KMS-11 (cell line): Measurements from ENCODE around the gene TSPAN15.

Source experiments
- H2AFZ ChIP-seq: fragments of 200-600 bp; sonication (generic); 2 replicates; pipeline ENCODE4 v1.6.1; 2016; ENCODE audit warnings: antibody characterized with exemption, mixed run types, low read depth
- H3K27ac ChIP-seq: fragments of 200-600 bp; sonication (generic); 2 replicates; pipeline ENCODE4 v1.6.1; 2016; ENCODE audit warnings: mild to moderate bottlenecking, mixed run types
- H3K27me3 ChIP-seq: fragments of 200-600 bp; sonication (generic); 2 replicates; pipeline ENCODE4 v1.6.1; 2017; ENCODE audit warnings: mild to moderate bottlenecking, low read depth, mixed run types, moderate library complexity; ENCODE audit not compliant: insufficient read depth
- H3K36me3 ChIP-seq: fragments of 200-600 bp; sonication (generic); 2 replicates; pipeline ENCODE4 v1.6.1; 2017; ENCODE audit warnings: mild to moderate bottlenecking, mixed run types; ENCODE audit not compliant: insufficient read depth
- H3K4me1 ChIP-seq: fragments of 200-600 bp; sonication (generic); 2 replicates; pipeline ENCODE4 v1.6.1; 2016; ENCODE audit warnings: mild to moderate bottlenecking, low read depth, mixed run types; ENCODE audit not compliant: poor library complexity, severe bottlenecking
- H3K4me2 ChIP-seq: fragments of 200-600 bp; sonication (generic); 2 replicates; pipeline ENCODE4 v1.7.0; 2016; ENCODE audit warnings: mild to moderate bottlenecking, mixed run types
- H3K4me3 ChIP-seq: fragments of 200-600 bp; sonication (generic); IDR thresholded peaks from 2 replicates; pipeline ENCODE4 v1.6.1; 2017; ENCODE audit warnings: low read depth, low read length, mixed read lengths; ENCODE audit not compliant: insufficient read depth
- H3K79me2 ChIP-seq: fragments of 200-600 bp; sonication (generic); 2 replicates; pipeline ENCODE4 v1.6.1; 2016; ENCODE audit warnings: low read depth, mixed run types; ENCODE audit not compliant: insufficient read depth
- H3K9ac ChIP-seq: fragments of 200-600 bp; sonication (generic); 2 replicates; pipeline ENCODE4 v1.6.1; 2016; ENCODE audit warnings: mild to moderate bottlenecking, mixed run types
- H4K20me1 ChIP-seq: fragments of 200-600 bp; sonication (generic); 2 replicates; pipeline ENCODE4 v1.6.1; 2016; ENCODE audit warnings: mild to moderate bottlenecking, mixed run types; ENCODE audit not compliant: insufficient read depth
- TF ChIP-seq, protein P1 (sequence below): fragments of 200-600 bp; sonication (generic); conservative IDR thresholded peaks from 2 replicates; pipeline ENCODE4 v1.6.1; 2017; ENCODE audit warnings: low read depth, mild to moderate bottlenecking, antibody characterized with exemption, low read length, moderate library complexity, mixed read lengths

The TSPAN15 gene

DNA sequence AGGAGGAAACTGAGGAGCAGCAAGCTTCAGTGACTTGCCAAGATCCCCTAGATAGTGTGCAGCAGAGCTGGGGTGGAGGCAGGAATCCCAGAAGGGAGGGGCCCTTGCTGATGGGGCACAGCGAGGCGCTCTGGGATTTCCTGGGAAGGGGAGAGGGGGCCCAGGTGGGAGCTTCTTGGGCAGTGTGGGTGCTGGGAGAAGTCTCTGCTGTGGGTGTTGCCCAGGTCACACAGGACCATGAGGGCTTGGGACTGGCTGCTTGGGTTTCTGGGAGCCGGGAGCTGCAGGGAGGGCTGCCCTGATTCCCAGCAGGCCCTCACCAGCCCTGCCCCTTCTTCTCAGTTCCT lies 55.2 kb downstream of the TSPAN15 start:
- H3K36me3 ChIP-seq = no peaks in the 10 kb centered on the region
- H3K27me3 ChIP-seq = no peaks in the 10 kb centered on the region
- no peaks in the 10 kb centered on the region for H4K20me1 ChIP-seq
- H3K9ac ChIP-seq = no peak overlapping the region
- H3K4me1 ChIP-seq = no peaks in the 10 kb centered on the region
- no peak overlapping the region for H3K4me2 ChIP-seq
- TF ChIP-seq, protein P1, sequence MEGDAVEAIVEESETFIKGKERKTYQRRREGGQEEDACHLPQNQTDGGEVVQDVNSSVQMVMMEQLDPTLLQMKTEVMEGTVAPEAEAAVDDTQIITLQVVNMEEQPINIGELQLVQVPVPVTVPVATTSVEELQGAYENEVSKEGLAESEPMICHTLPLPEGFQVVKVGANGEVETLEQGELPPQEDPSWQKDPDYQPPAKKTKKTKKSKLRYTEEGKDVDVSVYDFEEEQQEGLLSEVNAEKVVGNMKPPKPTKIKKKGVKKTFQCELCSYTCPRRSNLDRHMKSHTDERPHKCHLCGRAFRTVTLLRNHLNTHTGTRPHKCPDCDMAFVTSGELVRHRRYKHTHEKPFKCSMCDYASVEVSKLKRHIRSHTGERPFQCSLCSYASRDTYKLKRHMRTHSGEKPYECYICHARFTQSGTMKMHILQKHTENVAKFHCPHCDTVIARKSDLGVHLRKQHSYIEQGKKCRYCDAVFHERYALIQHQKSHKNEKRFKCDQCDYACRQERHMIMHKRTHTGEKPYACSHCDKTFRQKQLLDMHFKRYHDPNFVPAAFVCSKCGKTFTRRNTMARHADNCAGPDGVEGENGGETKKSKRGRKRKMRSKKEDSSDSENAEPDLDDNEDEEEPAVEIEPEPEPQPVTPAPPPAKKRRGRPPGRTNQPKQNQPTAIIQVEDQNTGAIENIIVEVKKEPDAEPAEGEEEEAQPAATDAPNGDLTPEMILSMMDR = no peak
- no peaks in the 10 kb centered on the region for H3K79me2 ChIP-seq
- no peak overlapping the region for H3K4me3 ChIP-seq
- H2AFZ ChIP-seq = no peak overlapping the region
- H3K27ac ChIP-seq = no peak overlapping the region

- no peaks in the 10 kb centered on the region for H3K36me3 ChIP-seq
- peak overlapping the region; percentile 86 for H2AFZ ChIP-seq
- TF ChIP-seq, protein P1 = no peak
- H3K4me1 ChIP-seq = no peaks in the 10 kb centered on the region
- no peaks in the 10 kb centered on the region for H4K20me1 ChIP-seq
- peak overlapping the region; percentile 45 for H3K4me2 ChIP-seq
- H3K9ac ChIP-seq = peak overlapping the region; percentile 25; the same call in 1 of the 2 replicates
- H3K27me3 ChIP-seq = no peaks in the 10 kb centered on the region
- no peaks in the 10 kb centered on the region for H3K79me2 ChIP-seq
- no peak overlapping the region for H3K4me3 ChIP-seq
- H3K27ac ChIP-seq = no peak overlapping the region
Measured at GRCh38 chr10:69506834-69507713, 55.8 kb downstream of the TSPAN15 start.

- no peaks in the 10 kb centered on the region for H3K4me1 ChIP-seq
- H2AFZ ChIP-seq = no peak overlapping the region
- H3K9ac ChIP-seq = no peak overlapping the region
- TF ChIP-seq, protein P1 = no peak
- no peaks in the 10 kb centered on the region for H3K79me2 ChIP-seq
- H3K4me3 ChIP-seq = no peak overlapping the region
- H3K27me3 ChIP-seq = no peaks in the 10 kb centered on the region
- H3K4me2 ChIP-seq = no peak overlapping the region
- no peaks in the 10 kb centered on the region for H4K20me1 ChIP-seq
- H3K27ac ChIP-seq = no peak overlapping the region
- H3K36me3 ChIP-seq = no peaks in the 10 kb centered on the region
Measured at GRCh38 chr10:69508738-69509340, 57.6 kb downstream of the TSPAN15 start.

DNA sequence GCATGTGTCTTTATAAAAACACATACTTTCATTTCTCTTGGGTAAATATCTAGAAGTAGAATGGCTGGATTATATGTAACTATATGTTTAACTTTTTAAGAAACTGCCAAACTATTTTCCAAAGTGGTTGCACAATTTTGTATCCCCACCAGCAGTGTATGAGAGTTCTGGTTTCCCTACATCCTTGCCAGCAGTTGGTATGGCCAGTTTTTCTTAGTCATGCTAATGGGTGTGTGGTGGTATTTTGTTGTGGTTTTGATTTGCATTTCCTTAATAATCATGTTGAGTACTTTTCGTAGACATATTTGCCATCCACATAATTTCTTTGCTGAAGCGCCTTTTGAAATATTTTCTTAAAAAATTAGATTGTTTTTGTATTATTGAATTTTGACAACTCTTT lies 61.6 kb downstream of the TSPAN15 start:
- H3K36me3 ChIP-seq = no peaks in the 10 kb centered on the region
- H3K4me1 ChIP-seq = no peaks in the 10 kb centered on the region
- H4K20me1 ChIP-seq = no peaks in the 10 kb centered on the region
- TF ChIP-seq, protein P1 = no peak
- no peak overlapping the region for H3K4me2 ChIP-seq
- no peak overlapping the region for H3K4me3 ChIP-seq
- no peak overlapping the region for H2AFZ ChIP-seq
- no peak overlapping the region for H3K9ac ChIP-seq
- H3K27me3 ChIP-seq = no peaks in the 10 kb centered on the region
- H3K27ac ChIP-seq = no peak overlapping the region
- H3K79me2 ChIP-seq = no peaks in the 10 kb centered on the region
